Glomerular visceral epithelial cell (primary cell): ENCODE data around the gene PLCL1.
A peak's percentile ranks its signal among the peaks of the same experiment; 100 is the strongest.

Experiments
- DNase-seq: peaks from one replicate; pipeline ENCODE4 v3.0.0-alpha.2; 2016; ENCODE audit errors: extremely low spot score

Gene PLCL1

GRCh38 chr2:197888321-197888720 lies 83.9 kb downstream of the PLCL1 start:
- no peak for DNase-seq

GRCh38 chr2:197889041-197889440 lies 84.6 kb downstream of the PLCL1 start:
- DNase-seq: peak; percentile 16

GRCh38 chr2:197890168-197890567 lies 85.8 kb downstream of the PLCL1 start:
- DNase-seq: no peak

GRCh38 chr2:197891897-197892442 lies 87.6 kb downstream of the PLCL1 start:
- no peak for DNase-seq

GRCh38 chr2:197893403-197894177 lies 89.2 kb downstream of the PLCL1 start:
- no peak for DNase-seq

- DNase-seq: no peak
These were observed 90.4 kb downstream of the PLCL1 start for GRCh38 chr2:197894751-197895274.

- no peak for DNase-seq
These were observed 93.7 kb downstream of the PLCL1 start for GRCh38 chr2:197897960-197898678.

GRCh38 chr2:197904446-197904845 lies 100.1 kb downstream of the PLCL1 start:
- DNase-seq: no peak

GRCh38 chr2:197908156-197908555 lies 103.8 kb downstream of the PLCL1 start:
- DNase-seq: no peak

GRCh38 chr2:197908990-197909776 lies 104.8 kb downstream of the PLCL1 start:
- DNase-seq: no peak

GRCh38 chr2:197911667-197912066 lies 107.3 kb downstream of the PLCL1 start:
- DNase-seq: peak; percentile 25

- no peak for DNase-seq
These were observed 108.7 kb downstream of the PLCL1 start for GRCh38 chr2:197913084-197913483.

- no peak for DNase-seq
These were observed 110.4 kb downstream of the PLCL1 start for GRCh38 chr2:197914778-197915177.

GRCh38 chr2:197915548-197916265 lies 111.3 kb downstream of the PLCL1 start:
- DNase-seq: no peak

GRCh38 chr2:197919487-197919886 lies 115.1 kb downstream of the PLCL1 start:
- DNase-seq: no peak

GRCh38 chr2:197920088-197920487 lies 115.7 kb downstream of the PLCL1 start:
- DNase-seq: no peak

GRCh38 chr2:197920592-197921201 lies 116.3 kb downstream of the PLCL1 start:
- DNase-seq: no peak

GRCh38 chr2:197924483-197924882 lies 120.1 kb downstream of the PLCL1 start:
- no peak for DNase-seq

- DNase-seq: no peak
These were observed 120.8 kb downstream of the PLCL1 start for GRCh38 chr2:197925204-197925603.

- no peak for DNase-seq
These were observed 121.6 kb downstream of the PLCL1 start for GRCh38 chr2:197925976-197926375.

GRCh38 chr2:197926673-197927072 lies 122.3 kb downstream of the PLCL1 start:
- DNase-seq: no peak
